Lower leg skin (tissue), 4 donors: ENCODE measurements around the gene CNN3. TPM values are rescaled to one million over a fixed set of nuclear protein-coding genes. Genes with fewer than 3 reads are reported as not detected.

Experiments used
- DNase-seq, 2 donors: peaks; one replicate each; pipeline ENCODE4 v3.0.0-alpha.2; 2019; ENCODE audit warnings: low spot score in 2 of 2
- H3K4me3 ChIP-seq: fragments of 200-600 bp; sonication (generic); 2 replicates; pipeline ENCODE4 v1.5.1; 2017; ENCODE audit warnings: mild to moderate bottlenecking, low read depth; ENCODE audit not compliant: poor library complexity, severe bottlenecking
- POLR2A ChIP-seq, 2 donors: fragments of 450-650 bp; IDR thresholded peaks; one replicate each; pipeline ENCODE4 v1.6.1; 2016 to 2017; ENCODE audit warnings: antibody characterized with exemption in 2 of 2, mild to moderate bottlenecking in 1 of 2, moderate library complexity in 1 of 2
- WGBS, 2 donors: methylation state at CpG; one replicate each; pipeline ENCODE4 v1.1.5; 2018; 5-methylcytosine and 5-hydroxymethylcytosine counted together
- intact Hi-C: fragments of 100-400 bp; cut with DNase I; formaldehyde crosslinking; loops from one replicate; pipeline ENCODE4 v1.15.0; 2023; ENCODE audit warnings: low total_unique reads
- total RNA-seq, 4 donors: library from RNA; depleted of rRNA; stranded (reverse); fragments of >200 nt; gene quantifications; one replicate each; pipeline ENCODE4 v1.1.0, GENCODE V29; 2016
- TF ChIP-seq, protein P1 (sequence below), 3 donors: fragments of 450-650 bp; IDR thresholded peaks; one replicate each; pipeline ENCODE4 v1.5.1; 2016; ENCODE audit warnings: antibody characterized with exemption in 3 of 3, mild to moderate bottlenecking in 3 of 3, moderate library complexity in 2 of 3

CNN3 gene
- total RNA-seq, 4 donors from 2014 or later, result 30.7 to 94.3 (median 47.8) TPM

DNA sequence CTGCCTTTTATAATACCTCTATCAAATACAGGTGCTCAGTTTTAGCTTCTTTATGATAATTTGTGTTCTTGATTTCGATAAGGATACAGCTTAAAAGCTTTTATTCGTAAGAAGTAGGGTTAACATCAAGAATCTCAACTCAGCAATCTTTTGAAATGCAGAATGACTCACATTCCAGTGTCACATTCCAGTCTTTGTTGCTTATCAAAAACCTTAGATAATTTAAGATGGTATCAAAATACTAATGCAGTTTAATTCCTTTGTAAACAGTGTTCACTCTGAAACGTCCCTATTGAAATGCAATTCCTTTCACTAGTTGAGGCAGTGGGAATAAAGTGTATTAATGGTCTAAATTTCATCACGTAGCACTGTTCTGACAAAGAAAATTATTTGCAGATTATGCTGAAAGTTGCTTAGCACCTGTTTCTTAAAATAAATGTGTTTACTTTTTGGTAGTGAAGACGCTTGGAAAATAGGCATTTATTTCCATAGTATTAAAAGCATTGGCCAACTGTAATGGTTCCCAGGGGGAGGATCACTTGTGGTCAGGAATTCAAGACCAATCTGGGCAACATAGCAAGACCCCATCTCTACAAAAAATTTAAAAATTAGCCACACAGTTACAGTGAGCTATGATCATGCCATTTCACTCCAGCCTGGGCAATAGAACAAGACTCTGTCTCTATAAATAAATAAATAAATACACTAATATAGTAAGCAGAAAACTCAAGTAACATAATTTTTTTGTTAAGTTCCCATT lies 10.1 kb upstream of the CNN3 start:
- intact Hi-C loops, result no loop called here

DNA sequence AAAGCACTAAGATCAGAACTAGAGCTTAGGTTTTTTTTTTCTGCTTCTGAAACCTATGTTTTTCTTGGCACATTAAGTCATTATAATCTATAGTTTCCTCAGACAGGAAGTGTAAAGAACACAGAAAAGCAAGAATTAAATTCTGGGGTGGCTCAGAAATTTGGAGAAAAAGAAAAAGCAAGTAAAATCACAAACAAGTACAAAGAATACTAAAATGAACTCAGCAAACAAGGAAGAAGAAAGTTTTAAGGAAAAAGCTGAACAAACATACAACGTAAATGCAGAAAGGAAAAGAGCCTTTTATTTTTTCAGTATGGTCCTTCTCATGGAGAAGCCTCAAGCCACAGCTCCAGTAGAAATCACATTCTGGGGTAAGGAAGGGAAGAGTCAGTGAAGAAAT lies 8.6 kb upstream of the CNN3 start:
- TF ChIP-seq, protein P1, sequence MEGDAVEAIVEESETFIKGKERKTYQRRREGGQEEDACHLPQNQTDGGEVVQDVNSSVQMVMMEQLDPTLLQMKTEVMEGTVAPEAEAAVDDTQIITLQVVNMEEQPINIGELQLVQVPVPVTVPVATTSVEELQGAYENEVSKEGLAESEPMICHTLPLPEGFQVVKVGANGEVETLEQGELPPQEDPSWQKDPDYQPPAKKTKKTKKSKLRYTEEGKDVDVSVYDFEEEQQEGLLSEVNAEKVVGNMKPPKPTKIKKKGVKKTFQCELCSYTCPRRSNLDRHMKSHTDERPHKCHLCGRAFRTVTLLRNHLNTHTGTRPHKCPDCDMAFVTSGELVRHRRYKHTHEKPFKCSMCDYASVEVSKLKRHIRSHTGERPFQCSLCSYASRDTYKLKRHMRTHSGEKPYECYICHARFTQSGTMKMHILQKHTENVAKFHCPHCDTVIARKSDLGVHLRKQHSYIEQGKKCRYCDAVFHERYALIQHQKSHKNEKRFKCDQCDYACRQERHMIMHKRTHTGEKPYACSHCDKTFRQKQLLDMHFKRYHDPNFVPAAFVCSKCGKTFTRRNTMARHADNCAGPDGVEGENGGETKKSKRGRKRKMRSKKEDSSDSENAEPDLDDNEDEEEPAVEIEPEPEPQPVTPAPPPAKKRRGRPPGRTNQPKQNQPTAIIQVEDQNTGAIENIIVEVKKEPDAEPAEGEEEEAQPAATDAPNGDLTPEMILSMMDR (IDR thresholded peaks at IDR 0.05), result no peak
- no peak overlapping the region for H3K4me3 ChIP-seq
- WGBS, 2 donors, result 79 to 94% methylated on average over 1 of the region's 1 CpG
- intact Hi-C loops, result no loop called here
- DNase-seq, result no peak

More for the DNA sequence above, 10.1 kb upstream of the CNN3 start:
- no peak overlapping the region for H3K4me3 ChIP-seq
- no peak for TF ChIP-seq POLR2A (IDR thresholded peaks at IDR 0.05)
- TF ChIP-seq, protein P1 (IDR thresholded peaks at IDR 0.05), result no peak
- WGBS, 2 donors, result 58 to 59% methylated on average over 5 of the region's 5 CpGs
- DNase-seq, result no peak

DNA sequence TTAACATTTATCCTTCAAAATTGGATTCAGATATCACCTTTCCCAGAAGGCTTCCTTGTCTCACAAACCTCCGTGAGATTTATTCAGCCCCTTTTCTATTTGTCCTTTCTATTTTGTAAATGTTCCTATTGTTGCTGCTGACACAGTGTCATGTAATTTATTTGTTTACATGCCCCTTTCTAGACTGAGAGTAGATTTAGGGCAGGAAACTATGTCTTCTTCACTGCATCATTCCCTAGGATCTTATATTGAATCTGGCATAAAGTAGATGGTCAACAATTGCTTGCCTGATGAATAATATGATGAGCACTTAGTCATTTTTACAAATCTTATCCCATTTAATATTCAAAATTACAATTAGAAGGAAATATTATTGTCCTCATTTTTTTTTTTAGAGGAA lies 8.1 kb upstream of the CNN3 start:
- DNase-seq, result no peak
- no peak overlapping the region for H3K4me3 ChIP-seq
- intact Hi-C loops, result no loop called here
- 94 to 96% methylated on average over 1 of the region's 1 CpG for WGBS, 2 donors
- TF ChIP-seq, protein P1 (IDR thresholded peaks at IDR 0.05), result no peak
- no peak for TF ChIP-seq POLR2A (IDR thresholded peaks at IDR 0.05)

DNA sequence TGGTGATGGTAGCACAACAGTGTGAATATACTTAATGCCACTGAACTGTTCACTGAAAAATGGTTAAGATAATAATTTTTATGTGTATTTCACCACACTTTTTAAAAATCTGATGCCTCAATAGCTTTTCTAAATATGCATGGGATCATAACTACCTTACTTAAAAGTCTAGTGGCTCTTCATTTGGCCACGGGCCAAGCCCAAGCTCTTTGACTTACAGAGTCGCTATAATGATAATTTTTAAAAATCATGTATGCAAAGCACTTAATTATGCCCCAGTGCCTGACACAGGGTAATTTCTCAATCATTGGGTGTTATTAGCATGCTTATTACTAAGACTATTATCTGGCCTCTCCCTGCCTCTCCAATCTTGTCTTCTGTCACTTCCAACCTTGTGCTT lies 7.6 kb upstream of the CNN3 start:
- no peak overlapping the region for H3K4me3 ChIP-seq
- no peak for DNase-seq
- 56 to 74% methylated on average over 2 of the region's 2 CpGs for WGBS, 2 donors
- TF ChIP-seq, protein P1 (IDR thresholded peaks at IDR 0.05), result no peak
- TF ChIP-seq POLR2A (IDR thresholded peaks at IDR 0.05), result no peak
- intact Hi-C loops, result no loop called here

DNA sequence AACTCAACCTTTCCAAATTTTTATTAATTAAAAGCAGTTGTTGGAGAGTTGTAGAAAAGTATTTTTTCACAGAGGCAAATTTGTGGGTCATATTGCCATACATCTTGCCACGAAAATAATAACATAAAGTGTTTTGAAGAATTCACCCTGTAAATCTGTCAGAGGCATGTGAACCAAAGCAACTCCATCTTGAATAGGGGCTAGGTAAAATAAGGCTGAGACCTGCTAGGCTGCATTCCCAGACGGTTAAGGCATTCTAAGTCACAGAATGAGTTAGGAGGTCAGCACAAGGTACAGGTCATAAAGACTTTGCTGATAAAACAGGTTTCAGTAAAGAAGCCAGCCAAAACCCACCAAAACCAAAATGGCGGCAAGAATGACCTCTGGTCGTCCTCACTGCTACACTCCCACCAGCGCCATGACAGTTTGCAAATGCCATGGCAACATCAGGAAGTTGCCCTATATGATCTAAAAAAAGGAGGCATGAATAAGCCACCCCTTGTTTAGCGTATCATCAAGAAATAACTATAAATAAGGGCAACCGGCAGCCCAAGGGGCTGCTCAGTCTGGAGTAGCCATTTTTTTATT lies 4.4 kb upstream of the CNN3 start:
- no peak for DNase-seq
- TF ChIP-seq POLR2A (IDR thresholded peaks at IDR 0.05), result no peak
- TF ChIP-seq, protein P1 (IDR thresholded peaks at IDR 0.05), result no peak
- intact Hi-C loops, result no loop called here
- WGBS, 2 donors, result 91 to 96% methylated on average over 7 of the region's 7 CpGs
- no peak overlapping the region for H3K4me3 ChIP-seq
